ENCODE measurements around the gene HOXA13.

- TF ChIP-seq SUZ12 (IDR thresholded peaks at IDR 0.05; ENCODE audit: extremely low read depth, insufficient read depth, insufficient read length) (no peak), YY1 (IDR thresholded peaks at IDR 0.05; ENCODE audit: insufficient read depth, insufficient read length) (no peak)
These were observed 48.5 kb upstream of the HOXA13 start for GRCh38 chr7:27248427-27248806.
